Measurements from ENCODE around the gene CD9.

The CD9 gene

DNA sequence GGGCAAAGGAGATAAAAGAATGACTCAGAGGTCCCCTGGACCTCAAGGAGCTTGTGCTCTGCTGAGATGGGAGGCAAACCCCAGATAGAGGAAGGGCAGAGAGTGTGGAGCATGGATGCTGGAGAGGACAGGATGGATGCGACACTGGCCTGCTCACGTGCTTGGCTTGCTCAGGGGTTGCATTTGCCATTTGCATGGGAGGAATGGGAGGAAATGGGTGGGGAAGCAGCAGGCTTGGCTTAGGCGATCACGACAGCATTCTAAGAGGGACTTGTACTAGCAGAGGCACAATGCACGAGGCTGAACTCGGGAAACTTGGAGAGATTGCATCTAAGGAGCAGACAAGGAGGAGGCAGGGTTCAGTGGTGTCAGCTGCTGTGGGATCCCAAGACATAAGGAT is 19.8 kb downstream of the CD9 start:
- H3K4me3 ChIP-seq, result no peak overlapping the region
- H3K9me3 ChIP-seq (ENCODE audit: low read depth, low read length), result no peaks in the 10 kb centered on the region
- H3K9ac ChIP-seq (ENCODE audit: insufficient read length), result no peak overlapping the region
- no peaks in the 10 kb centered on the region for H3K36me3 ChIP-seq (ENCODE audit: insufficient read depth, low read length)
- no peak overlapping the region for H3K27ac ChIP-seq
- DNase-seq (ENCODE audit: low read depth, low spot score), result no peak
- TF ChIP-seq FOXP2 (optimal IDR thresholded peaks at IDR 0.05; ENCODE audit: control extremely low read depth, extremely low read length, insufficient read depth), result no peak
- TF ChIP-seq POLR2AphosphoS5 (IDR thresholded peaks at IDR 0.05; ENCODE audit: borderline replicate concordance, low read depth, low read length), result no peak
- no peak for TF ChIP-seq EZH2 (IDR thresholded peaks at IDR 0.05)

- no peak overlapping the region for H3K9ac ChIP-seq (ENCODE audit: insufficient read length)
- no peak overlapping the region for H3K4me3 ChIP-seq
- H3K36me3 ChIP-seq (ENCODE audit: insufficient read depth, low read length), result no peaks in the 10 kb centered on the region
- no peak overlapping the region for H3K27ac ChIP-seq
- no peaks in the 10 kb centered on the region for H3K9me3 ChIP-seq (ENCODE audit: low read depth, low read length)
- DNase-seq (ENCODE audit: low read depth, low spot score), result no peak
- TF ChIP-seq FOXP2 (optimal IDR thresholded peaks at IDR 0.05; ENCODE audit: control extremely low read depth, extremely low read length, insufficient read depth) (no peak), EZH2 (IDR thresholded peaks at IDR 0.05) (no peak), POLR2AphosphoS5 (IDR thresholded peaks at IDR 0.05; ENCODE audit: borderline replicate concordance, low read depth, low read length) (no peak)
Observed at GRCh38 chr12:6221146-6221545, 20.9 kb downstream of the CD9 start.

- TF ChIP-seq FOXP2 (optimal IDR thresholded peaks at IDR 0.05; ENCODE audit: control extremely low read depth, extremely low read length, insufficient read depth) (no peak), POLR2AphosphoS5 (IDR thresholded peaks at IDR 0.05; ENCODE audit: borderline replicate concordance, low read depth, low read length) (no peak), EZH2 (IDR thresholded peaks at IDR 0.05) (no peak)
- no peaks in the 10 kb centered on the region for H3K9me3 ChIP-seq (ENCODE audit: low read depth, low read length)
- no peak overlapping the region for H3K9ac ChIP-seq (ENCODE audit: insufficient read length)
- H3K4me3 ChIP-seq, result no peak overlapping the region
- DNase-seq (ENCODE audit: low read depth, low spot score), result no peak
- H3K27ac ChIP-seq, result no peak overlapping the region
- no peaks in the 10 kb centered on the region for H3K36me3 ChIP-seq (ENCODE audit: insufficient read depth, low read length)
Observed at GRCh38 chr12:6222078-6222654, 22.0 kb downstream of the CD9 start.

DNA sequence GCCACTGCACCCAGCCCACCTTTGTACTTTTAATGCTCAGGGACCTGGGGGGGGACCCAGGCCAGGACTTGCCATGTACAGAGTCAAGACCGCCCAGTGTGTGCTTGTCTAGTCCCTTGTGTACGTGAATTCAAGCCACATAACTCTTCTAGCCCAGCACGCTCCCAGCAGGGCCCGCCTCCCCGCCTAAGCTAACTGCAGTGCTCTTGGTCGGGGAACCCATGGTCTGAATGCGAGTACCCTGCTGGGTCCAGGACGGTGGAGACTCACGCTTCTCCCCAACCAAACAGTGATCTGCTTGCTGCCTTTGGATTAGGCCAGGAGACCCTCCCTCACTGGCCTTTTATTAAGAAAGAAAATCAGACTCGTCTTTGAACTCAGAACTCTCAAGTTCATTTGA is 23.3 kb downstream of the CD9 start:
- no peak for TF ChIP-seq EZH2 (IDR thresholded peaks at IDR 0.05)
- Histone ChIP-seq H3K36me3 (ENCODE audit: insufficient read depth, low read length) (no peaks in the 10 kb centered on the region), H3K9ac (ENCODE audit: insufficient read length) (no peak overlapping the region), H3K4me3 (no peak overlapping the region), H3K27ac (no peak overlapping the region), H3K9me3 (ENCODE audit: low read depth, low read length) (no peaks in the 10 kb centered on the region)
- DNase-seq (ENCODE audit: low read depth, low spot score), result no peak

DNA sequence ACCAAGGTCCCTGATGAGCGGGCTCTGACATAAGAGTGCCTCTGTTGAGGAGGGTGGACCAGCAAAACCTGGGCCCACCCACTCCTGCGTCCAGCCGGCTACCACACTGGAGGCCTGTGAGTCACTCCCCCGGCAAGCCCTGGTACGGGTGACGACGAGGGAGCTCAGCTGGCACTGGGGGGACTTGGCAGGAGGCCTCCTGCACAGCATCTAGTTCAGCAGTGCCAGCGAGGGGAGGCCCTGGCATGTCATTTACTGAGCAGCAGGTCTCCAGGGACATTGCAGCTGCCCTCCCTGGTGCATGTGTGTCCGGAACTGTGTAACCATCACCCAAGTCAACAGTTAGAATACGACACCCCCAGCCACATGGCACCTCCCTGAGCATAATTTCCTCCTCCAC is 24.4 kb downstream of the CD9 start:
- Histone ChIP-seq H3K9me3 (ENCODE audit: low read depth, low read length) (no peaks in the 10 kb centered on the region), H3K27ac (no peak overlapping the region), H3K4me3 (no peak overlapping the region), H3K9ac (ENCODE audit: insufficient read length) (no peak overlapping the region), H3K36me3 (ENCODE audit: insufficient read depth, low read length) (no peaks in the 10 kb centered on the region)
- no peak for TF ChIP-seq EZH2 (IDR thresholded peaks at IDR 0.05)
- no peak for TF ChIP-seq POLR2AphosphoS5 (IDR thresholded peaks at IDR 0.05; ENCODE audit: borderline replicate concordance, low read depth, low read length)
- TF ChIP-seq FOXP2 (optimal IDR thresholded peaks at IDR 0.05; ENCODE audit: control extremely low read depth, extremely low read length, insufficient read depth), result no peak
- DNase-seq (ENCODE audit: low read depth, low spot score), result no peak

DNA sequence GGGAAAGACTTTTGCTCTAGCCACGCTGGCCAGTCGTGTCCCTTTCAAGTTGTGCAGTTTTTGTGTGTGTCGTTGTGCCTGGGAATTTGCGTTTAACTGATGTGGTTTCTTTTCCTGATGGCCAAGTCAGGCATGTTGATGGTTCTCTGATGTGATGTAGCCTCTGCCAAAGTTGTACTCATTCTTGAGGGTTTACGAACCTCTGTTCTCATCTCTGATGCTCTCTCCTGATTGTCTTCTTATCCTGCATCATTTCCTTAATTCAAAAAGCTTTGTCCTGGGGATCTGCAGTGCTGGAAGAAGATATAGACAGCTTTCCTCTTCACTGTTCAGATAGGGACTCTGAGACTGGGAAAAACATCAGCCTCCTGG is 25.4 kb downstream of the CD9 start:
- Histone ChIP-seq H3K36me3 (ENCODE audit: insufficient read depth, low read length) (no peaks in the 10 kb centered on the region), H3K4me3 (no peak overlapping the region), H3K9me3 (ENCODE audit: low read depth, low read length) (no peaks in the 10 kb centered on the region), H3K27ac (no peak overlapping the region), H3K9ac (ENCODE audit: insufficient read length) (no peak overlapping the region)
- no peak for TF ChIP-seq EZH2 (IDR thresholded peaks at IDR 0.05)
- TF ChIP-seq POLR2AphosphoS5 (IDR thresholded peaks at IDR 0.05; ENCODE audit: borderline replicate concordance, low read depth, low read length), result no peak
- no peak for TF ChIP-seq FOXP2 (optimal IDR thresholded peaks at IDR 0.05; ENCODE audit: control extremely low read depth, extremely low read length, insufficient read depth)
- DNase-seq (ENCODE audit: low read depth, low spot score), result no peak

GRCh38 chr12:6226002-6226678 is 25.9 kb downstream of the CD9 start:
- H3K9ac ChIP-seq (ENCODE audit: insufficient read length), result no peak overlapping the region
- TF ChIP-seq POLR2AphosphoS5 (IDR thresholded peaks at IDR 0.05; ENCODE audit: borderline replicate concordance, low read depth, low read length) (no peak), FOXP2 (optimal IDR thresholded peaks at IDR 0.05; ENCODE audit: control extremely low read depth, extremely low read length, insufficient read depth) (no peak), EZH2 (IDR thresholded peaks at IDR 0.05) (no peak)
- H3K9me3 ChIP-seq (ENCODE audit: low read depth, low read length), result no peaks in the 10 kb centered on the region
- H3K36me3 ChIP-seq (ENCODE audit: insufficient read depth, low read length), result no peaks in the 10 kb centered on the region
- H3K4me3 ChIP-seq, result no peak overlapping the region
- H3K27ac ChIP-seq, result no peak overlapping the region
- no peak for DNase-seq (ENCODE audit: low read depth, low spot score)

DNA sequence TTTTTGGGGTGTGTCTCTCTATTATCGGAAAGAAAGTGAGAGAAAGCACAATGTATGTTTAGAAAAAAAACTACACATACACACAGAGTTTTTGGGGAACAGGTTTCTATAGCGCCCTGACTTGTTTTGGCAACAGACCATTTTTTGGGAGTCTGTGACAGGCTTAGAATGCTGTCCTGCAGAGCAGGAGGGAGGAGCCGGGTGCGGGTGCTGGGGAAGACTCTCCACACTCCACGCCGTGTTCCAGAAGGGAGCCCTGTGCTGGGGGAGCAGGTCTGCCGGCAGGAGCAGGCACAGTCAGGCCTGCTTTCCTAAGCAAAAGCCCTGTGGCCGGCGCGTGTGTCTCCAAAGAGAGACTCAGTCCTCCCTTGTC is 26.5 kb downstream of the CD9 start:
- H3K9ac ChIP-seq (ENCODE audit: insufficient read length), result no peak overlapping the region
- no peaks in the 10 kb centered on the region for H3K36me3 ChIP-seq (ENCODE audit: insufficient read depth, low read length)
- TF ChIP-seq EZH2 (IDR thresholded peaks at IDR 0.05) (no peak), FOXP2 (optimal IDR thresholded peaks at IDR 0.05; ENCODE audit: control extremely low read depth, extremely low read length, insufficient read depth) (no peak)
- no peak for DNase-seq (ENCODE audit: low read depth, low spot score)
- no peak overlapping the region for H3K4me3 ChIP-seq
- H3K27ac ChIP-seq, result no peak overlapping the region
- H3K9me3 ChIP-seq (ENCODE audit: low read depth, low read length), result no peaks in the 10 kb centered on the region

Measured in SK-N-MC (cell line).